ENCODE results near the gene NUDT19. TPM values are rescaled to one million over a fixed set of nuclear protein-coding genes. Genes with fewer than 3 reads are reported as not detected.
"Not testable (repeated sequence)": the region's sequence is repeated elsewhere in the genome, so short reads cannot be mapped to it uniquely, and the experiment has no call there.

NUDT19 gene
- total RNA-seq, 1 donor from 2014 or later, result 24.8 TPM

DNA sequence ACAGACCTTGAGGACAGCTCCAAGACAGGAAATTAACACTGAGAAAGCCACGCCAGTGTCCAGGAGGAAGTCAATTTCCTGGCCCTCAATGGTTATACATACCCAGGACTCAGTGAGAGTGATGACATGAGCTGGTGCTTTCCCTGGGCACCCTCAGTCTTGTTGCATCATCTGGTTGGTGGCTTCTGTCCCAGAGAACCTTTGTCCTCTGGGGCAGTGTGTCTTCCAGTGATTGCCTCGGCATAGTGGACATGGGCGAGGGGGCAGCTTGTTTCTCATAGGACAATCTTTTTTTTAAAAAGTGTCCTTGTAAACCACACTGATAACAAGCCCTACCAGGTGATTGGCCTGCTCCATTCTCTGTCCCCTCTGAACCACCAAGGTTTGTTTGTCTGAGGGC is 5.2 kb downstream of the NUDT19 start:
- DNase-seq; intact Hi-C loops (cut with micrococcal nuclease); ATAC-seq: not testable (repeated sequence)

DNA sequence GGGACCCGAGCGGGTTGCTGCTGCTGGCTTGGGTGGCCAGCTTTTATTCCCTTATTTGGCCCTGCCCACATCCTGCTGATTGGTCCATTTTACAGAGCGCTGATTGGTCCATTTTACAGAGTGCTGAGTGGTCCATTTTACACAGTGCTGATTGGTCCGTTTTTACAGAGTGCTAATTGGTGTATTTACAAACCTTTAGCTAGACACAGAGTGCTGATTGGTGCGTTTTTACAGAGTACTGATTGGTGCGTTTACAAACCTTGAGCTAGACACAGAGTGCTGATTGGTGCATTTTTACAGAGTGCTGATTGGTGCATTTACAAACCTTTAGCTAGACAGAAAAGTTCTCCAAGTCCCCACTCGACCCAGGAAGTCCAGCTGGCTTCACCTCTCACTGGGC is 8.5 kb downstream of the NUDT19 start:
- ATAC-seq; DNase-seq; intact Hi-C loops (cut with micrococcal nuclease): not testable (repeated sequence)

DNA sequence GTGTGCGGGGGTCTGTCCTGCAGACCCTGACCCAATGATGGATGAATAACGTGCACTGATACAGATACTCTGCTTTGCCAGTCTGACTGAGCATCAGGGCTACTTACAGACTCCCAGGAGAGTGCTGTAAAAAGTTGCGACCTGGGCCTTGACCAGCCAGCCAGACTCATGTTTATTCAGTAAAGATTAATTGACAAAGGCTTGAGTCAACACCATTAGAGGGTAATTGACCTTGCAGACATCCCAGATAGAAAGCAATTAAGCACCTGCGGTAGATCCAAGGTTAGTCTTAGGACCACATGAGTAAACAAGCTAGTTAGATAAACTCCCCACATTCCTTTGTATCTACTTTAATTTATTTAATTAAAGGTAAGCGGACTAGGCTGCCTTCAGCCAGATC is 10.4 kb downstream of the NUDT19 start:
- intact Hi-C loops (cut with micrococcal nuclease), result no loop called here
- DNase-seq (no peak), ATAC-seq (no peak)

DNA sequence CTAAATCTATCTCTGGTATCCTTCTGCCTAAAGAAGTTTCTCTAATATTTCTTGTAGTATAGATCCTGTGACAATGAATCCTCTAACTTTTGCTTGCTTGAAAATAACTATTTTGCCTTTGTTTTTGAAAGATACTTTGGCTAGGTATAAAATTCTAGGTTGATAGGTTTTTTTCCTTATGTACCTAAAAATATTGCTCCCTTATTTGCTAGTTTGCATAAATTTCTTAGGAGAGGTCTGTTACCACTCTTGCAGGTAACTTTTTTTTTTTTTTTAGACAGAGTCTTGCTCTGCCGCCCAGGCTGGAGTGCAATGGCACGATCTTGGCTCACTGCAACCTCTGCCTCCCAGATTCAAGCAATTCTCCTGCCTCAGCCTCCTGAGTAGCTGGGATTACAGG is 12.4 kb downstream of the NUDT19 start:
- DNase-seq; intact Hi-C loops (cut with micrococcal nuclease); ATAC-seq: not testable (repeated sequence)

DNA sequence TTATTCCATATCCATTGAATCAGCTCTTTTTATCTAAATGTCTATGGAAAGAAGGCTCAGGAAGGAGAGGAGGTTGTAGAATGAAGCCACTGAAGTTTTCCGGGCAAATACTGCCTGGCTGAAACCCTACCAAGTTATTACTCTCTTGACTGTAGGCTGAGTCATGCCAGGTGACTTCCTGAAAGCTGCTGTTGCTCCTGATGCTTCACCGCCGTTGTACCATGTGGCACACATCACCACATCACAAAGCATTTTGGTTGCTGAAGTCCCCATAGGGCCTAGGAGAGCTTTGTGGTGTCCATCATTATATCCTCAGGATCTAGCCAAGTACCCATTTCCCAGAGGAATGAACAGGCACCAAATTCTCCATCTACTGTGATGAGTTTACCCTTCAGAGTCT is 16.8 kb downstream of the NUDT19 start:
- DNase-seq, result no peak
- intact Hi-C loops (cut with micrococcal nuclease), result no loop called here
- no peak for ATAC-seq

DNA sequence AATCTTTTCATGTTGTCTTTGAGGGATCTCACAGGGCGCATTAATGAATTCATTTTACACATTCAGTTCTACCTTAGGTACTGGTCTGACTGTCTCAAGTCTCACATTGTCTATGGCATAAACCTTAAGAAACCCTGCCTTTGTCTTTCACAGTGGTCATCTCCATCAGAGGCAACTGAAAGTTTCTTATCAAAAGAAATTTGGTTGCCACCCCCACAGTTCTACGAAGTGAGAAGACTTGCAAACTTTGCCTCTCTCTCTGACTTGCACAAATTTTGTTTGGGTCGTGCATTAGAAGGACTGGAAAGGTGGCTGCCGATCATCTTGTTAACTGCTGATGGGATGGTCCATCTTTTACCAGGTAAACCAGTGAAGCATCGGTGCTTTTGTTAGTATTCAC is 17.4 kb downstream of the NUDT19 start:
- ATAC-seq (no peak), DNase-seq (no peak)
- intact Hi-C loops (cut with micrococcal nuclease), result no loop called here

DNA sequence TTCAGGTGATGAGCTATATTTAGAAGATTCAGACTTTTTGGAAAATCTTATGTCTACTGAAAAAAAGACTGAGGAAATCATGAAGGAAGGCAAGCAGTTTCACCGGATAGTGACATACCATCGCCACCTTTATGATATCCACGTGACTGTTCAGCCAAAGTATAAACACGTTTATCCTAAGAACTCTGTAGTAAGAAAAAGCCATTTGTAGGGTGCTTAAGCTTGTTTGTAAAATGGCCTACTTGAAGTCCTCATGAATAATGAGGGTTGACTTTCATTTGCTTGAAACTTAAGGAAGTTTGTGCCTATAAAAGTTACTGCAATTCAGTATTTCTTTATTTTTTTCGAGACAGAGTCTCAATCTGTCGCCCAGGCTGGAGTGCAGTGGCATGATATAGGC is 20.1 kb downstream of the NUDT19 start:
- ATAC-seq (no peak), DNase-seq (no peak)
- intact Hi-C loops (cut with micrococcal nuclease), result no loop called here

DNA sequence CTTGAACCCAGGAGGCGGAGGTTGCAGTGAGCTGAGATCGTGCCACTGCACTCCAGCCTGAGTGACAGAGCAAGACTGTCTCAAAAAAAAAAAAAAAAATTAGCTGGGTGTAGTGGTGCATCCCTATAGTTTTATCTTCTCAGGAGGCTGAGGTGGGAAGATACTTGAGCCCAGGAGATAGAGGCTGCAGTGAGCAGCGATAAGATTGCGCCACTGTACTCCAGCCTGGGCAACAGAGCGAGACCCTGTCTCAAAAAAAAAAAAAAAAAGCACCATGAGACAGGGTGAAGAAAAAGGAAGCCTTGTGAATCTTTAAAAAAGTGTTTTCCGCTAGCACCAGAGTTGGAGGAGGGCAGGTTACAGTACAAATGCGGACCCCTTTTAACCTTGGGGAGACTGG is 24.6 kb downstream of the NUDT19 start:
- intact Hi-C loops (cut with micrococcal nuclease); ATAC-seq; DNase-seq: not testable (repeated sequence)

DNA sequence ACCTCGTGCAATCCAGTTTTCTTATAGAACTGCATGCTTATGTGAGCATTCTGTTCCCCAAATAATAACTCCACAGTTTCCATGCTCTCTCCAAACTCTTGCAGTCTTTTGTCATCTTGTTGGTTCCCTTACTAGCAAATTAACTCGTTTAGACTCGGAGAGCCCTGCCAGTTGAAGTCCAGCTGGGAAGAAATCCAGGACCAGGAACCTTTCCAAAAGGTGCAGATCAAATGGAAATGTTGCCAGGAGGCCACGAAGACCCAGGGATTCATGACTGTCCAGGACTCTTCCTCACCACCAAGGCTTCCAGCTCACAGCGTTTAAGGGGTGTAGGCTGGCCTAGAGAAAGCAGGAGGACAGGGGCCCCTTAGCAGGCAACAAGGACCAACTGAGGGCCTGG is 25.9 kb downstream of the NUDT19 start:
- no peak for DNase-seq
- intact Hi-C loops (cut with micrococcal nuclease), result no loop called here
- ATAC-seq, result peak; percentile 33

DNA sequence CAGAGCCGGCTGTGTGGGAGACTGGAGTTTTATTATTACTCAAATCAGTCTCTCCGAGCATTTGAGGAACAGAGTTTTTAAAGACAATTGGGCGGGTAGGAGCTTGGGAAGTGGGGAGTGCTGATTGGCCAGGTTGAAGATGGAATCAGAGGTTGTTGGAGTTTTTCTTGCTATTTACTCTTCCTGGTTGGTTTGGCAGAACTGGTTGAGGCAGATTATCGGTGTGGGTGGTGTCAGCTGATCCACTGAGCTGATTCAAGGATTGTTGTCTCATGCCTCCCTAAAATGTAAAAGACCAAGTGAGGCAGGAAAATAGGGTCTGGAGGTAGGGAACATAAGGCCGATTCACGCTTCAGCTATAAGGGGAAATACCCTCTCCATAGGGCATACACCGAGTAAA is 26.7 kb downstream of the NUDT19 start:
- DNase-seq (no peak), ATAC-seq (no peak)
- intact Hi-C loops (cut with micrococcal nuclease), result no loop called here

DNA sequence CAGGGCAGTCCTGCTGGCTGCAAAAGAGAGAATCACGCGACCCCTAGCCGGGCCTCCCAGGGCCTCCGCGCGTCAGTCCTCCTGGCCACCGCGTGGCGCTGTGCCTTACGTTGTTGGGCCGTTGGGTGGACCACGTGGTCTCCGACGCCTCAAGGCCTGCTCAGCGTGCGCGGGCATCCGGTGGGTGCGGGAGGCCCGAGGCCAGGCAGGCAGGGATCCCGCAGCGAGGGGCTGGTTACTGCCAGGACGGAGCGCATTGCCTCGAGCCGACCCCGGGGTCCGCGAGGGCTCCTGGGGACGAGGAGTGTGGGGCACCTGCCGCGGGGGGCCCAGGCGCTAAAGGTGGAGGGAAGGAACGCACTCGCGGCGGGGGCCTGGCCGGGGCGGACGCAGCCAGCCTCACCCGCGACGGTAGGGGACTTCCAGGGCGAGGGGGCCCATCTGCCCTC is 28.0 kb downstream of the NUDT19 start, which contains the start of gene TDRD12:
Gene TDRD12, plus strand, starts transcription at position 157 of the 449 bp plus-strand sequence. CDS start 306 bp downstream, outside the sequence.
- DNase-seq (no peak), ATAC-seq (no peak)
- intact Hi-C loops (cut with micrococcal nuclease), result no loop called here

DNA sequence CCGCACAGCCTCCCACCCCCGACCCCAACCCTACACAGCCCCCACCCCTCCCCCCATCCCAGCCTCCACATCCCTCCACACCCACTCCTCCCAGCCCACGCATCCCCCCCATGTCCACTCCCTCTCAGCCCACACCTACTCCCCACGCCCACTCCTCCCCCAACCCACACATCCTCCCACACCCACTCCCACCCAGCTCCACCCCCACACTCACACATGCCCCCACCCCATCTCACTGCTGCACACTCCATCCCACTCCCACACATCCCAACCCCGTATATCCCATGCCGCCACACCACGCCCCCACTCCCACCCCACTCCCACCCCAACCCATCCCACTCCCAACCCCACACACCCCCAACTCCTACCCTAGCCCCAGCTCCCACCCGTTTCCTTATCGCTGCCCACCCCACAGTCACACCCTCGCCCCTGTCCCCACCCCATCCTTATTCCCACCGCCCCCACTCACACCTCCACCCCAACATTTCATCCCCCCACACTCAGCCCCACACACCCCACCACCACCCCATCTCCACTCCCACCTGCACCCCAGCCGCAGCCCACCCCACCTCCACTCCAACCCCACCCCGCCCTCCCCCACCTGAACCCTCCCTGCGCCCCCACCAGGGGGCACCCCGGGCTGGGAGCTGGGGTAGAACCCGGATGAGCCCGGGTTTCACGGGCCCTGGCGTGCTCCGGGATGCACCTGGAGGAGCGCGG is 28.8 kb downstream of the NUDT19 start:
- intact Hi-C loops (cut with micrococcal nuclease), result no loop called here
- ATAC-seq, result no peak
- DNase-seq, result no peak

DNA sequence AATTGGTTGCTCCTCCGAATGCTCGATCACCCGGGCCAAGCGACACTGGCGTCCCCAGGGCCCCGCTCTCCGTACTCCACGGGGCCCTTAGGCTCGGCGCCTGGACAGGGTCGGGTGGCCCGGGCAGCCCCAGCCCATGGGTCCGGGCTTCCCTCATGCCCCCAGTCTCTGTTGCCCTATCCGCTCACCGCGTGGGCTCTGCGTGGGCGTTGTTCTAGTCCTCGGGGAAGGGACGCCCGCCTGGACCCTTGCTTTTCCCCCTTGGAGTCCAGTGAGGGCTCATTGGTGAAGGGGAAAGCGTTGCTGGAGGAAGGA is 29.3 kb downstream of the NUDT19 start:
- DNase-seq (no peak), ATAC-seq (no peak)
- intact Hi-C loops (cut with micrococcal nuclease), result no loop called here

DNA sequence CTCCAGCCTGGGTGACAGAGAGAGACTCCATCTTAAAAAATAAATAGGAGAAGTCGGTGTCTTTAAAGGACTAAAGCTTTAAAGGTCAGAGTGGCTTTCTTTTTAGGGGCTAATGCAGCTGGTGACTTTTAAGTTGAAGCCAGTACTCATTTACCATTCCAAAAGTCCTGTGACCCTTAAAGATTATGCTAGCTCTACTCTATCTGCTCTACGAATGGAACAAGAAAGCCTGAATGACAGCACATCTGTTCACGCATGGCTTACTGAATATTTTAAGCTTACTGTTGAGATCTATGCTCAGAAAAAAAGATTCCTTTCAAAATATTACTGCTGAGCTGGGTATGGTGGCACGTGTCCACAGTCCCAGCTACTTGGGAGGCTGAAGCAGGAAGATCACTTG is 44.3 kb downstream of the NUDT19 start:
- ATAC-seq (no peak), DNase-seq (no peak)
- intact Hi-C loops (cut with micrococcal nuclease), result no loop called here

DNA sequence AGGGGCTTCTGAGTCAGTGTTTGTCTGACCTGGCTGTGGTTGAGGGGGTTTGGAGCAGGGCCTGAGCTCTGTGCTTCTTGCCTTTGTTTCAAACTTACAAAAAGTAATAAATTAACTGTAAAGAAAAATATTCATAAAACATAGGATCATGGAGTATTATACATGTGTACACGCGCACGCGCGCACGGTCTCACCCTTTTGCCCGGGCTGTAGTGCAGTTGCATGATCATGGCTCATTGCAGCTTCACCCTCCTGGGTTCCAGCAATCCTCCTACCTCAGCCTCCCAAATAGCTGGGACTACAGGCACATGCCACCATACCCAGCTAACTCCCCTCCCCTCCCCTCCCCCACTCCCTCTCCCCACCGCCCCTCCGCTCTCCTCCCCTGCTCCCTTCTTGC is 51.4 kb downstream of the NUDT19 start:
- ATAC-seq (no peak), DNase-seq (no peak)
- intact Hi-C loops (cut with micrococcal nuclease), result no loop called here

DNA sequence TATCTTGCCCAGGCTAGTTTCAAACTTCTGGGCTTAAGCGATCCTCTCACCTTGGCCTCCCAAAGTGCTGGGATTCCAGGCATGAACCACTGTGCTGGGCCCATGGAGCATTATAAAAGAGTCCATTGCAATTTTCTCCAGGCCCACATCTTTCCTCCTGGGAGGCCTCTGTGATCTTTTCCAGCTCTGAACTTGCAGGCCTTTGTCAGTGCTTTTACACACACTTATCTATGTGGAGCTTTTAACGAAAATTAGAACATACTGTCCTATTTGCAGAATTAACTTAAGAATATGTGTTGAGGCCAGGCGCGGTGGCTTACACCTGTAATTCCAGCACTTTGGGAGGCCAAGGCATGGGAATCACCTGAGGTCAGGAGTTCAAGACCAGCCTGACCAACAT is 51.8 kb downstream of the NUDT19 start:
- DNase-seq, result no peak
- intact Hi-C loops (cut with micrococcal nuclease), result no loop called here
- ATAC-seq, result no peak

DNA sequence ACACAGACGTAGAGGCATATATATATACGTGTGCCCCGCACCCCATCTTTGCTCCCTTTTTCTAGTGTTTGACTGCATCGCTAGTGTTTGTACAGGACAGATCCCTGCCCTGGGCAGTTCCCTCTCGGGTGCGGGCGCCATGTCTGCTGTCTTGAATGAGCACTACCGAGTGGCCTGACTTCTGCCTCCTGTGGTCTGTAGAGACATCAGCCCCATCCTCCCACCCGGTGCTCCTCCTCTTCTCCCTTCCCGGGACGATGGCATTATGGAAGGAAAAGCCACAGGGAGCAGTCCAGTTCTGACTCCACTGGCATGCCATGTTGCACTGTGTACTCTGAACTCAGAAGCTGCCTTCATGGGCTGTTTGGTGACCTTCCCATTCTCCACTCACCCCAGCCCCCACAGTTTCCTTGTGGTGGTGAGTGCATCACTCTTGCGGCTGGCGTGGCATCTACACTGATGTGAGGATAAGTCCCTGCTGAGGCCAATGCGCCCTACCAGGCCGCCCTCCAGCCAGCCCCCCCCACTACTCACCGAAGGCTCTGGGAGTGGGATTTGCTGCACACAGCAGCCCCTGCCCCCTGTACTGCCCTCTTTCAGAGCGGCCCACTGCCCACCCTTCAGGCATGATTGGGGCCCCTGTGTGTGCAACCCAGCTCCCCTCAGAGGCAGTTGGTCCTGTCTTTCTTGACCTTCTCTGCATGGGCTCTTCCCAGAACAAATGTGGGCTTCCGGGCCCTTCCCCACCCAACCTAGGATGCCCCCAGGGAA is 53.1 kb downstream of the NUDT19 start:
- no peak for ATAC-seq

DNA sequence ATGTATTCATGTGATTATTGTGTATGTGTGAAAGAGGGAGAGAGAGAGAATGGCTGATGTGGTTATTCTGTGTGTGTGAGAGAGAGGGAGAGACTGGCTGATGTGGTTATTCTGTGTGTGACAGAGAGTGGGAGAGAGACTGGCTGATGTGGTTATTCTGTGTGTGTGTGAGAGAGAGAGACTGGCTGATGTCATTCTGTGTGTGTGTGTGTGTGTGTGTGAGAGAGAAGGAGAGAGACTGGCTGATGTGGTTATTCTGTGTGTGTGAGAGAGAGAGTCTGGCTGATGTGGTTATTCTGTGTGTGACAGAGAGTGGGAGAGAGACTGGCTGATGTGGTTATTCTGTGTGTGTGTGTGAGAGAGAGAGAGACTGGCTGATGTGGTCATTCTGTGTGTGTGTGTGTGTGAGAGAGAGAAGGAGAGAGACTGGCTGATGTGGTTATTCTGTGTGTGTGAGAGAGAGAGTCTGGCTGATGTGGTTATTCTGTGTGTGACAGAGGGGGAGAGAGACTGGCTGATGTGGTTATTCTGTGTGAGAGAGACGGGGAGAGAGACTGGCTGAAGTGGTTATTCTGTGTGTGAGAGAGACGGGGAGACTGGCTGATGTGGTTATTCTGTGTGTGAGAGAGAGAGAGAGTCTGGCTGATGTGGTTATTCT is 54.1 kb downstream of the NUDT19 start:
- DNase-seq; ATAC-seq; intact Hi-C loops (cut with micrococcal nuclease): not testable (repeated sequence)

More for the DNA sequence above, 53.1 kb downstream of the NUDT19 start:
- no peak for DNase-seq
- intact Hi-C loops (cut with micrococcal nuclease), result no loop called here

DNA sequence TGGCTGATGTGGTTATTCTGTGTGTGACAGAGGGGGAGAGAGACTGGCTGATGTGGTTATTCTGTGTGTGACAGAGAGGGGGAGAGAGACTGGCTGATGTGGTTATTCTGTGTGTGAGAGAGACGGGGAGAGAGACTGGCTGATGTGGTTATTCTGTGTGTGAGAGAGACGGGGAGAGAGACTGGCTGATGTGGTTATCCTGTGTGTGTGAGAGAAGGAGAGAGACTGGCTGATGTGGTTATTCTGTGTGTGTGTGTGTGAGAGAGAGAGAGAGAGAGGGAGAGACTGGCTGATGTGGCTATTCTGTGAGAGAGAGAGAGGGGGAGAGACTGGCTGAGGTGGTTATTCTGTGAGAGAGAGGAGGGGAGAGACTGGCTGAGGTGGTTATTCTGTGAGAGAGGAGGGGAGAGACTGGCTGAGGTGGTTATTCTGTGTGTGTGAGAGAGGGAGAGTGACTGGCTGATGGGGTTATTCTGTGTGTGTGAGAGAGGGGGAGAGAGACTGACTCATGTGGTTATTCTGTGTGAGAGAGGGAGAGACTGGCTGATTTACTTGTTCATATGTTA is 55.1 kb downstream of the NUDT19 start:
- ATAC-seq; intact Hi-C loops (cut with micrococcal nuclease); DNase-seq: not testable (repeated sequence)

DNA sequence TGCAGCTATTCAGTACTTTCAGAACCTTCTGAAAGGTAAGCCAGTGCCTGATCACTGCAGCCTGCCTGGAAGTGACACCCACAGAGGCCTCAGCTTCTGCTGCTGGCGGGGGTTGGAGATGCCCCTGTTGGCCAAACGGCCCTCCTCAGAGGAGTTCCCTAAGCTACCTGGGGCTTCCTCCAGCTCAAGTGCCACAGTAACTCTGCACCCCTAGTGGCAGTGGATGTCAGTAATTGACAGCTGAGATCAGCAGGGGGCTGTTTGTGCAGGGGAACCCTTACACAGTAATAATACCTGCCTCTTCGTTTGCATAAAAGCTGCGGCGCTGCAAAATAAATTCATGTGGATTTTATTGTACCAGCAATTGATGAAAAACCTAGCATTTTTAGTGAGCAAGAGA is 56.9 kb downstream of the NUDT19 start:
- intact Hi-C loops (cut with micrococcal nuclease), result no loop called here
- no peak for ATAC-seq

More for the DNA sequence above, 56.9 kb downstream of the NUDT19 start:
- no peak for DNase-seq

Measured in left ventricle myocardium superior (tissue), 1 donor.